HEK293T (cell line): Measurements from ENCODE around the gene CNTN5.

Source experiments
- CTCF ChIA-PET: fragments of 350-600 bp; formaldehyde crosslinking; extraction: SDS; loops from one replicate; lab custom pipeline; 2021; ENCODE audit warnings: antibody characterized with exemption, inconsistent platforms; lab: Yijun Ruan, JAX
- POLR2A ChIA-PET: fragments of 350-600 bp; formaldehyde crosslinking; extraction: SDS; loops from one replicate; lab custom pipeline; 2020; ENCODE audit warnings: antibody characterized with exemption, inconsistent platforms; lab: Yijun Ruan, JAX
- DNase-seq: peaks from one replicate; pipeline ENCODE4 v3.0.0; 2012; ENCODE audit warnings: mixed read lengths; ENCODE audit errors: extremely low spot score
- ARNT ChIP-seq: fragments of 450-650 bp; IDR thresholded peaks from 2 replicates; pipeline ENCODE4 v1.6.1; 2017; ENCODE audit warnings: mild to moderate bottlenecking
- BHLHE40 ChIP-seq: fragments of 450-650 bp; IDR thresholded peaks from 2 replicates; pipeline ENCODE4 v1.6.1; 2016; ENCODE audit warnings: mild to moderate bottlenecking, moderate library complexity, borderline replicate concordance
- CTBP1 ChIP-seq: fragments of 450-650 bp; IDR thresholded peaks from 2 replicates; pipeline ENCODE4 v1.6.1; 2016; ENCODE audit warnings: borderline replicate concordance
- ELF4 ChIP-seq: fragments of 450-650 bp; IDR thresholded peaks from 2 replicates; pipeline ENCODE4 v1.6.1; 2017; ENCODE audit warnings: antibody characterized with exemption
- FOXA1 ChIP-seq: fragments of 450-650 bp; IDR thresholded peaks from 2 replicates; pipeline ENCODE4 v1.6.1; 2016; ENCODE audit warnings: mild to moderate bottlenecking
- FOXK2 ChIP-seq: fragments of 450-650 bp; IDR thresholded peaks from 2 replicates; pipeline ENCODE4 v1.6.1; 2016; ENCODE audit warnings: mild to moderate bottlenecking
- FOXM1 ChIP-seq: fragments of 450-650 bp; IDR thresholded peaks from 2 replicates; pipeline ENCODE4 v1.6.1; 2017; ENCODE audit warnings: mild to moderate bottlenecking, borderline replicate concordance
- HDGF ChIP-seq: fragments of 450-650 bp; IDR thresholded peaks from 2 replicates; pipeline ENCODE4 v1.6.1; 2017; ENCODE audit warnings: antibody characterized with exemption, borderline replicate concordance
- L3MBTL2 ChIP-seq: fragments of 450-650 bp; conservative IDR thresholded peaks from 2 replicates; pipeline ENCODE4 v1.6.1; 2016; ENCODE audit warnings: mild to moderate bottlenecking
- LEF1 ChIP-seq: fragments of 450-650 bp; IDR thresholded peaks from 2 replicates; pipeline ENCODE4 v1.6.1; 2017; ENCODE audit warnings: mild to moderate bottlenecking, borderline replicate concordance
- NFRKB ChIP-seq: fragments of 450-650 bp; IDR thresholded peaks from 2 replicates; pipeline ENCODE4 v1.6.1; 2016; ENCODE audit warnings: mild to moderate bottlenecking, moderate library complexity
- SP1 ChIP-seq: fragments of 450-650 bp; IDR thresholded peaks from 2 replicates; pipeline ENCODE4 v1.6.1; 2017
- SUZ12 ChIP-seq: fragments of 450-650 bp; IDR thresholded peaks from 2 replicates; pipeline ENCODE4 v1.6.1; 2016; ENCODE audit warnings: mild to moderate bottlenecking
- TARDBP ChIP-seq: fragments of 450-650 bp; IDR thresholded peaks from 2 replicates; pipeline ENCODE4 v1.6.1; 2016
- ZNF384 ChIP-seq: fragments of 450-650 bp; IDR thresholded peaks from 2 replicates; pipeline ENCODE4 v1.6.1; 2016
- TF ChIP-seq, protein P1 (sequence below): fragments of 450-650 bp; IDR thresholded peaks from 2 replicates; pipeline ENCODE4 v1.6.1; 2016

CNTN5 gene

DNA sequence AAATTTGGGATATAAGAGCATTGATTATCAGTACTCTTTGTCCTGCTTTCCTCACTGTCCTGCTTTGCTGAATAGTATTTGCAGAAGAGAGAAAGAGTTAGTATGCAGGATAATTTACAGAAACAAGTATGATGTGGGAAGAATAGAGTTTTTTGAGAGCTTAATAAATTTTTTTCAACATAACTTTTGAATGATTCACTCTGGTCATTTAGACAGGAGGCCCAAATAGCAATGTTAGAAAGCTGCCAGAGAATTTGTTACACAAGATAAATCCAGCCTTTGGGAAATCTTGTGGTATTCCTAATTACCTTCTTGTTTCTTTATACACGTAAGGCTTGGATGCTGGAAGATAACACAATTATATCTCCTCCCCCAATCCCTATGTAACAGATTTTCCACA, 484.6 kb downstream of the CNTN5 start:
- ChIA-PET CTCF (no interaction called here), POLR2A (no interaction called here)
- TF ChIP-seq NFRKB (no peak), SUZ12 (no peak), BHLHE40 (no peak), LEF1 (no peak), TARDBP (no peak), HDGF (no peak), FOXM1 (no peak), ELF4 (no peak), ARNT (no peak), CTBP1 (no peak), SP1 (no peak), FOXK2 (no peak)
- TF ChIP-seq, protein P1, sequence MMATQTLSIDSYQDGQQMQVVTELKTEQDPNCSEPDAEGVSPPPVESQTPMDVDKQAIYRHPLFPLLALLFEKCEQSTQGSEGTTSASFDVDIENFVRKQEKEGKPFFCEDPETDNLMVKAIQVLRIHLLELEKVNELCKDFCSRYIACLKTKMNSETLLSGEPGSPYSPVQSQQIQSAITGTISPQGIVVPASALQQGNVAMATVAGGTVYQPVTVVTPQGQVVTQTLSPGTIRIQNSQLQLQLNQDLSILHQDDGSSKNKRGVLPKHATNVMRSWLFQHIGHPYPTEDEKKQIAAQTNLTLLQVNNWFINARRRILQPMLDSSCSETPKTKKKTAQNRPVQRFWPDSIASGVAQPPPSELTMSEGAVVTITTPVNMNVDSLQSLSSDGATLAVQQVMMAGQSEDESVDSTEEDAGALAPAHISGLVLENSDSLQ: no peak
- DNase-seq: no peak

DNA sequence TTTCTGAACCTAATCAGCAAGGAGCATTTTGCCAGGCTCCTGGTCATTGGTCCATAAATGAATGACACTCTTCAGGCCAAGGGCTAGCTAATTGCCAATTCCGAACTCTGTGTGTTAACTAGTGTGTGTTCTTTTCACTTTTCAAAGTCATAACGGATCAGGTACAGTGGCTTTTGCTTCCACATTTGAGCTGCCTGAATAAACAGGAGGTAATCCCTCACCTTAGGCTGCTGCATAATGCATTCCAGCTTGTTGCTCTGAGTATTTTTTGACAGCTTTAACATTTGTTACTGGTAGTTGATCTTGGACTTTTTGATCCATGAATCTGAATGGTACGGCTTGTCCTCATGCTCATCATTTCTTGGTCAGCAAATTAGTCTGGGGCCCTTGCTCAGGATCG, 485.1 kb downstream of the CNTN5 start:
- POLR2A ChIA-PET: no interaction called here
- CTCF ChIA-PET: no interaction called here
- DNase-seq: no peak
- no peak for TF ChIP-seq FOXK2
- TF ChIP-seq, protein P1: no peak
- TF ChIP-seq ELF4: no peak
- no peak for TF ChIP-seq HDGF
- no peak for TF ChIP-seq CTBP1

DNA sequence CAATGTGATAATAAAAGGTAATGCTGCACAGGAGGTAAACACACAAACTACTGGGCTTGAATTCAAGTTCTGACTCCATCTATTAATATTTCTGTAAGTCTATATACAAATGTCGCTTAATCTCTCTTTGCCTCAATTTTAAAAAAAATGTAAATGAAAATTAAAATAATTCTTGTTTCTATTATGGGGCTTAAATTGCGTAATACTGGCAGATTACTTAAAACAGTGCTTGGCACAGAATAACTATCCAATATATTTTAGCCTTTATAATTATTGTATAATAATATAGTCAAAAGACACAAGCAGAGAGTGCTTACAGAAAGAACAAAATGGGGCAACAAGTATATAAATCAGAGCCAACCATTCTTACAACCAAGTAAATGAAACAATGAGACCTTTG, 489.1 kb downstream of the CNTN5 start:
- TF ChIP-seq LEF1: no peak
- TF ChIP-seq ELF4: no peak
- TF ChIP-seq SP1: no peak
- no peak for TF ChIP-seq FOXM1
- TF ChIP-seq, protein P1: no peak
- no peak for TF ChIP-seq BHLHE40
- TF ChIP-seq TARDBP: no peak
- no peak for TF ChIP-seq ZNF384
- TF ChIP-seq FOXK2: no peak
- no peak for TF ChIP-seq NFRKB
- TF ChIP-seq HDGF: no peak
- no peak for TF ChIP-seq FOXA1
- no peak for TF ChIP-seq SUZ12
- TF ChIP-seq ARNT: no peak
- no peak for TF ChIP-seq CTBP1
- TF ChIP-seq L3MBTL2: no peak
- no peak for DNase-seq
- CTCF ChIA-PET: no interaction called here
- POLR2A ChIA-PET: no interaction called here

DNA sequence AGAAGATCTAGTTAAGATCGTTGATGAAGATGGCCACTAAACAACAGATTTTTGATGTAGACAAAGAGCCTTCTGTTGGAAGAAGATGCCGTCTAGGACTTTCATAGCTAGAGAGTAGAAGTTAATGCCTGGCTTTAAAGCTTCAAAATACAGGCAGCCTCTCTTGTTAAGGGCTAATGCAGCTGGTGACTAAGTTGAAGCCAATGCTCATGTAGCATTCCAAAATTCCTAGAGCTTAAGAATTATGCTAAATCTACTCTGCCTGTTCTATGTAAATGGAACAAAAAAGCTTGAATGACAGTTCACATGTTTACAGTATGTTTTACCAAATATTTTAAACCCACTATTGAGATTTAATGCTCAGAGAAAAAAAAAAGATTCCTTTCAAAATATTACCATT, 492.6 kb downstream of the CNTN5 start:
- no peak for DNase-seq
- ChIA-PET CTCF (no interaction called here), POLR2A (no interaction called here)
- TF ChIP-seq ELF4 (no peak), ZNF384 (no peak), HDGF (no peak), L3MBTL2 (no peak), BHLHE40 (no peak), FOXA1 (no peak), FOXM1 (no peak), LEF1 (no peak), SUZ12 (no peak), ARNT (no peak), CTBP1 (no peak), TARDBP (no peak), FOXK2 (no peak), NFRKB (no peak), SP1 (no peak)
- TF ChIP-seq, protein P1: no peak

DNA sequence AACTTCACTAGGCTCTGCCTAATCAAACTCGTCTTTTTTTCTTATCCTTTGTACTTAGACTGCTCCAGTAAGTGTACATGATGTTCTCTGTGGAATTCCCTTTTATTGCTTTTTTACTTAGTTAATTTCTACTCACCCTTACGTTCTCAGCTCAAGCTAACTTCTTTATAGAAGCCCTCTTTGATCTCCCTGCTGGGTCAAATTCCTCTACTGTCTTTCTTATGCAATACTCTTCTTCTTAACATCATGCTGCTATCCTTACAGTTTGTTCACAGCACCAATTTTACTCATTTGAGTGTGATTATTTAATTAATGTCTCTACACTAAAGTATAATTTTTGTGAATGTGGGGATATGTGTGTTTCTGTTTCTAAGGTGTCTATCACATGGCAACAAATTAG, 498.3 kb downstream of the CNTN5 start:
- no peak for DNase-seq
- TF ChIP-seq L3MBTL2: no peak
- TF ChIP-seq SP1: no peak
- no peak for TF ChIP-seq CTBP1
- TF ChIP-seq BHLHE40: no peak
- TF ChIP-seq HDGF: no peak
- no peak for TF ChIP-seq LEF1
- no peak for TF ChIP-seq FOXK2
- TF ChIP-seq FOXA1: no peak
- no peak for TF ChIP-seq SUZ12
- CTCF ChIA-PET: no interaction called here
- POLR2A ChIA-PET: no interaction called here

DNA sequence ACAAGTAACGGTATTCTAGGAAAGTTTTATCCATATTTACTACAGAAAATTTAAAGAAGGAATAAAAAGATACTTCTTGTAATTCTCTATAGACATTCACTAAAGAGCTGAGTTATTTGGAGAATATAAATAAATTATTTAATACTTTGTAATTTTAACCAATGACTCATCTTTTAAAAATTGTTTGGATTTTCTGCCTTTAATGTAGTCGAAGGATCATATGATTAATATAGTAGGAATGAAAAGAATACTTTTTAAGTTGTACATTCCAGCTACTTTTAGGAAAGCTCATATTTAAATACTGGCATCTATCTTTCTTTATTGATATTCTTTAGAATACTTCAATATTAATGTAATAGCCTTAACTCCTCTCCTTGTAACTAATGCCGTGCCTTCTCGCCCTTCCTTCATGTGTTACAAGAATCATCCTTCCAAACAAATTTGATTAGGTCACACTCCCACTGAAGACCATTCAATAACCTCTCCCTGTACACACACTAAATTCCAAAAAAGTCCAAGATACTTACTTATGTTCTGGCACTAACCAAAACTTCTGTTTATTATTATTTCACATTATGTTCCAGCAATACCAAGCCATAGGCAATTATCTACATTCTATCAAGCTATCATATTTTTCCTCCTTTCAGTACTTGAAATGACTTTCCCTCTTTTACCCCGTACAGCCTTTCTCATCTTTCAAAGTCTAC, 501.9 kb downstream of the CNTN5 start:
- POLR2A ChIA-PET: no interaction called here
- TF ChIP-seq ZNF384 (no peak), SUZ12 (no peak)
- DNase-seq: no peak
- CTCF ChIA-PET: no interaction called here
